Smooth muscle cell (in vitro differentiated cells): Measurements from ENCODE around the gene SLF1. TPM values are rescaled to one million over a fixed set of nuclear protein-coding genes. Genes with fewer than 3 reads are reported as not detected.

Source experiments
- DNase-seq: peaks from one replicate; lab custom pipeline; 2025; ENCODE audit not compliant: unreplicated experiment; lab: John Stamatoyannopoulos, UW
- H2AFZ ChIP-seq: fragments of 200-600 bp; sonication (generic); 2 replicates; pipeline ENCODE4 v1.6.0; 2016; ENCODE audit warnings: antibody characterized with exemption, low read depth, mild to moderate bottlenecking
- H3F3A ChIP-seq: fragments of 200-600 bp; sonication (generic); 2 replicates; pipeline ENCODE4 v1.6.0; 2017; ENCODE audit warnings: antibody characterized with exemption, low read depth
- H3K27ac ChIP-seq: fragments of 200-600 bp; sonication (generic); 2 replicates; pipeline ENCODE4 v1.5.1; 2016; ENCODE audit warnings: low read depth, mild to moderate bottlenecking
- H3K27me3 ChIP-seq: fragments of 200-600 bp; sonication (generic); 2 replicates; pipeline ENCODE4 v1.6.1; 2016; ENCODE audit warnings: low read depth, mild to moderate bottlenecking
- H3K36me3 ChIP-seq: fragments of 200-600 bp; sonication (generic); 2 replicates; pipeline ENCODE4 v1.5.1; 2016; ENCODE audit warnings: low read depth
- H3K4me1 ChIP-seq: fragments of 200-600 bp; sonication (generic); 2 replicates; pipeline ENCODE4 v1.5.1; 2016; ENCODE audit warnings: low read depth
- H3K4me2 ChIP-seq: fragments of 200-600 bp; sonication (generic); 2 replicates; pipeline ENCODE4 v1.6.0; 2016; ENCODE audit warnings: mild to moderate bottlenecking
- H3K4me3 ChIP-seq: fragments of 200-600 bp; sonication (generic); 2 replicates; pipeline ENCODE4 v1.5.1; 2016; ENCODE audit warnings: mild to moderate bottlenecking
- H3K79me2 ChIP-seq: fragments of 200-600 bp; sonication (generic); 2 replicates; pipeline ENCODE4 v1.6.0; 2016; ENCODE audit warnings: low read depth, mild to moderate bottlenecking
- H3K9ac ChIP-seq: fragments of 200-600 bp; sonication (generic); 2 replicates; pipeline ENCODE4 v1.6.0; 2016; ENCODE audit warnings: low read depth
- H3K9me3 ChIP-seq: fragments of 200-600 bp; sonication (generic); replicated peaks from 2 replicates; pipeline ENCODE4 v1.5.1; 2016; ENCODE audit warnings: low read depth
- H4K20me1 ChIP-seq: fragments of 200-600 bp; sonication (generic); 2 replicates; pipeline ENCODE4 v1.6.0; 2016; ENCODE audit warnings: low read depth
- WGBS: methylation state at CpG from one replicate; pipeline ENCODE4 v1.1.7; 2016; ENCODE audit warnings: low lambda C conversion rate; 5-methylcytosine and 5-hydroxymethylcytosine counted together
- polyA plus RNA-seq: library from polyadenylated mRNA; unstranded; fragments of >200 nt; fragmentation: Nextera tagmentation; extraction: Ambion mirVana; gene quantifications from 2 replicates; pipeline ENCODE4 v1.2.1, GENCODE V29; 2016
- total RNA-seq: library from RNA; depleted of rRNA; stranded (reverse); fragments of >200 nt; gene quantifications from 2 replicates; pipeline ENCODE4 v1.2.3, GENCODE V29; 2014
- TF ChIP-seq, protein P1 (sequence below): fragments of 200-600 bp; sonication (generic); IDR thresholded peaks from 2 replicates; pipeline ENCODE4 v1.5.1; 2017; ENCODE audit warnings: borderline replicate concordance, mild to moderate bottlenecking, antibody characterized with exemption; ENCODE audit not compliant: insufficient read depth, poor library complexity, severe bottlenecking

The SLF1 gene
- total and polyA plus RNA-seq, 2 experiments from 2014 or later = 5.3 to 10.8 TPM

DNA sequence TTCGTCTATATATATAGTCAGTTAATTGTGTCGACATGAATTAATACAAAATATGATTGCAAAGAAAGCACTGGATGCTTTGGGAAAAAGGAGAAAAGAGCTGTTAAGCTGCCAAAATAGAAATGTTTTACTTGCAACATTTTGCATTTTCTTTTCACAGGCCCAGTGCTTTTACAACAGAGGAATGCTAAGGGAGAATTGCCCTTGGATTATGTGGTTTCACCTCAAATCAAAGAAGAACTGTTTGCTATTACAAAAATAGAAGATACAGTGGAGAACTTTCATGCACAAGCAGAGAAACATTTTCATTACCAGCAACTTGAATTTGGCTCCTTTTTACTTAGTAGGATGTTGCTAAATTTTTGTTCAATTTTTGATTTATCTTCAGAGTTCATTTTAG, 76.2 kb downstream of the SLF1 start:
- no peaks in the 10 kb centered on the region for H4K20me1 ChIP-seq
- H3K36me3 ChIP-seq = no peaks in the 10 kb centered on the region
- no peak overlapping the region for H2AFZ ChIP-seq
- 100% methylated on average over 2 of the region's 2 CpGs for WGBS
- H3K4me2 ChIP-seq = no peak overlapping the region
- H3K9ac ChIP-seq = no peak overlapping the region
- H3K27ac ChIP-seq = no peak overlapping the region
- DNase-seq = no peak
- no peak overlapping the region for H3K4me3 ChIP-seq
- H3K9me3 ChIP-seq = no peaks in the 10 kb centered on the region
- H3K4me1 ChIP-seq = no peaks in the 10 kb centered on the region
- TF ChIP-seq, protein P1, sequence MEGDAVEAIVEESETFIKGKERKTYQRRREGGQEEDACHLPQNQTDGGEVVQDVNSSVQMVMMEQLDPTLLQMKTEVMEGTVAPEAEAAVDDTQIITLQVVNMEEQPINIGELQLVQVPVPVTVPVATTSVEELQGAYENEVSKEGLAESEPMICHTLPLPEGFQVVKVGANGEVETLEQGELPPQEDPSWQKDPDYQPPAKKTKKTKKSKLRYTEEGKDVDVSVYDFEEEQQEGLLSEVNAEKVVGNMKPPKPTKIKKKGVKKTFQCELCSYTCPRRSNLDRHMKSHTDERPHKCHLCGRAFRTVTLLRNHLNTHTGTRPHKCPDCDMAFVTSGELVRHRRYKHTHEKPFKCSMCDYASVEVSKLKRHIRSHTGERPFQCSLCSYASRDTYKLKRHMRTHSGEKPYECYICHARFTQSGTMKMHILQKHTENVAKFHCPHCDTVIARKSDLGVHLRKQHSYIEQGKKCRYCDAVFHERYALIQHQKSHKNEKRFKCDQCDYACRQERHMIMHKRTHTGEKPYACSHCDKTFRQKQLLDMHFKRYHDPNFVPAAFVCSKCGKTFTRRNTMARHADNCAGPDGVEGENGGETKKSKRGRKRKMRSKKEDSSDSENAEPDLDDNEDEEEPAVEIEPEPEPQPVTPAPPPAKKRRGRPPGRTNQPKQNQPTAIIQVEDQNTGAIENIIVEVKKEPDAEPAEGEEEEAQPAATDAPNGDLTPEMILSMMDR = no peak
- no peaks in the 10 kb centered on the region for H3F3A ChIP-seq
- H3K27me3 ChIP-seq = no peaks in the 10 kb centered on the region
- no peaks in the 10 kb centered on the region for H3K79me2 ChIP-seq

DNA sequence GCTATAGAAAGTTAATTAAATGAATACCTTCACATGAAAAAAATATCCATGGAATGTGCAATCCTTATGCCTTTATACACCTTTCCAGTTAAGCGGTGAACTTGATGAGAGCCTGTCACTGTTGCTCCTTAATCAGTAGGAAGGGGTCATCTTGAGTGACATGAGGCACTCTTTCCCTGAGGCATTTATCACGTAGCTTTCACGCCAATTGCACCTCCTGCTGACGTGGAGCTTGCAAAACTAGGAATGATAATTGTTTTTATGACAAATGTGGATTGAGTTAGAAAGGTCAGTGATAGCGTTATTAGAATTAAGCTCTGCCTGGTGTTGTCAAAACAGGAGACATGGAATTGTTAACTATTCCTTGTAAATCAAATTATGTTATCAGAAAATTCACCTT, 79.7 kb downstream of the SLF1 start:
- Histone ChIP-seq H3K9me3 (no peaks in the 10 kb centered on the region), H3K9ac (no peak overlapping the region), H3F3A (no peaks in the 10 kb centered on the region), H3K79me2 (no peaks in the 10 kb centered on the region), H3K4me2 (no peak overlapping the region), H3K4me3 (no peak overlapping the region), H3K27me3 (no peaks in the 10 kb centered on the region), H3K4me1 (no peaks in the 10 kb centered on the region), H2AFZ (no peak overlapping the region), H4K20me1 (no peaks in the 10 kb centered on the region), H3K27ac (no peak overlapping the region), H3K36me3 (no peaks in the 10 kb centered on the region)
- TF ChIP-seq, protein P1 = no peak
- DNase-seq = no peak
- WGBS = 80% methylated on average over 5 of the region's 5 CpGs

DNA sequence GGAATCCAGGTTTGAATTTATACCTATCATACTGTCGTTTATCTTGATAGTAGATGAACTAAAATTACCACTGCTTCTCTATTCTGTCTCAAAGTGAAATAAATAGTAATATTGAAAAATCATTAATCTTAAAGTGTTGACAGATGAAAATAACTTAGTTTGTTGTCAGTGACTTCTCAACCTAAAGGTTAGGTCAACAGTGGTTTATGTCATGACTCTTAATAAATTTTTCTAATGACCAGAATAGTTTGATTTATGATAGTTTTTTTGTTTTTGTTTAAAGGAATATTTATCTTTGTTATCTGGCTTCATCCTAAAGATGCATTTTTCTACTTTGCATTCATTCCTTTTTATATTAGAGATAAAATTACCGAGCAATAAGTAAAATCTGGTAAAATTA, 81.1 kb downstream of the SLF1 start:
- no peak for DNase-seq
- H3K4me1 ChIP-seq = no peaks in the 10 kb centered on the region
- H4K20me1 ChIP-seq = no peaks in the 10 kb centered on the region
- TF ChIP-seq, protein P1 = no peak
- no peaks in the 10 kb centered on the region for H3K27me3 ChIP-seq
- no peak overlapping the region for H2AFZ ChIP-seq
- no peak overlapping the region for H3K4me2 ChIP-seq
- 98% methylated on average over 2 of the region's 2 CpGs for WGBS
- H3K9ac ChIP-seq = no peak overlapping the region
- H3K4me3 ChIP-seq = no peak overlapping the region
- H3K36me3 ChIP-seq = no peaks in the 10 kb centered on the region
- no peaks in the 10 kb centered on the region for H3K79me2 ChIP-seq
- H3K9me3 ChIP-seq = no peaks in the 10 kb centered on the region
- no peaks in the 10 kb centered on the region for H3F3A ChIP-seq
- no peak overlapping the region for H3K27ac ChIP-seq

DNA sequence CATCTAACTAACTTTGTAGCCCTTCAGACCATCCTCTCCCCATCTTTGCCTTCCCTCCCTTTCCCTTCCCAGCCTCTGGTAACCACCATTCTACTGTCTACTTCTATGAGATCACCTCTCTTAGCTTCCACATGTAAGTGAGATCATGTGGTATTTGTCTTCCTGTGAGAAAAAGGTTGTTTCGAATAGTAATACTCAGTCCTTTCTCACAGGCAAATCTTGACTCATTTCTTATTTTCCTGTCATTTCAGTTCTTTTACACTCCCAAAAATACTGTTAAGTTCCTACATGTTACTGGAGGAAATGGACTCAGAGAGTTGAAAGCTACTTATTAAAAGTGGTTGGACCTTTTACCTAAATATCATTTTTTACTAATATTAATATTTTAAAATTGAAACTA, 82.1 kb downstream of the SLF1 start:
- H3K79me2 ChIP-seq = no peaks in the 10 kb centered on the region
- H3K27ac ChIP-seq = no peak overlapping the region
- H3K4me1 ChIP-seq = no peaks in the 10 kb centered on the region
- H2AFZ ChIP-seq = no peak overlapping the region
- no peak for DNase-seq
- 89% methylated on average over 1 of the region's 1 CpG for WGBS
- H3K27me3 ChIP-seq = no peaks in the 10 kb centered on the region
- no peak overlapping the region for H3K4me3 ChIP-seq
- H3F3A ChIP-seq = no peaks in the 10 kb centered on the region
- H4K20me1 ChIP-seq = no peaks in the 10 kb centered on the region
- H3K9me3 ChIP-seq = no peaks in the 10 kb centered on the region
- H3K4me2 ChIP-seq = no peak overlapping the region
- H3K36me3 ChIP-seq = no peaks in the 10 kb centered on the region
- TF ChIP-seq, protein P1 = no peak
- no peak overlapping the region for H3K9ac ChIP-seq
